ENCODE data around the gene SH3D21.

DNA sequence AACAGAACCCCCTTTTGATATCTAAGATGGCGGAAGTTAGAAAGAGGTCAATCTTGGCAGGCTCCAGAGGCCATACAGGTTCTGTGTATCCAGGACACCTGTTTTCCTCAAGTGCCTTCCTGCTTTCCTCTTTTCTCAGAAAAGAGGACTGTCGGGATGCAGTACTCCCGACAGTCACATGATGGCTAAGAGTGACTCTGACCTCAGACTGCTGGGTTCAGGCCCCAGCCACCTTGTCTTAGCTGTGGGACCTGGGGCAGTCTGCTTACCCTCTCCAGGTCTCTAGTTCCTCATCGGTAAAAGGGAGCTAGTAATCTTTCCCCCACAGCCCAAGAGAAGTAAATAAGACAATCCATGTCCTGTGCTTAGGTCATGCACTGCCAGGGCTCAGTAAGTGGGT, 49.6 kb downstream of the SH3D21 start:
- TF ChIP-seq POLR2A (IDR thresholded peaks at IDR 0.05) (no peak), CTCF (IDR thresholded peaks at IDR 0.05) (no peak), EP300 (IDR thresholded peaks at IDR 0.05; ENCODE audit: low read depth) (no peak)

All from transverse colon (tissue), 3 donors.